ENCODE measurements around the gene CDYL.

CDYL gene

DNA sequence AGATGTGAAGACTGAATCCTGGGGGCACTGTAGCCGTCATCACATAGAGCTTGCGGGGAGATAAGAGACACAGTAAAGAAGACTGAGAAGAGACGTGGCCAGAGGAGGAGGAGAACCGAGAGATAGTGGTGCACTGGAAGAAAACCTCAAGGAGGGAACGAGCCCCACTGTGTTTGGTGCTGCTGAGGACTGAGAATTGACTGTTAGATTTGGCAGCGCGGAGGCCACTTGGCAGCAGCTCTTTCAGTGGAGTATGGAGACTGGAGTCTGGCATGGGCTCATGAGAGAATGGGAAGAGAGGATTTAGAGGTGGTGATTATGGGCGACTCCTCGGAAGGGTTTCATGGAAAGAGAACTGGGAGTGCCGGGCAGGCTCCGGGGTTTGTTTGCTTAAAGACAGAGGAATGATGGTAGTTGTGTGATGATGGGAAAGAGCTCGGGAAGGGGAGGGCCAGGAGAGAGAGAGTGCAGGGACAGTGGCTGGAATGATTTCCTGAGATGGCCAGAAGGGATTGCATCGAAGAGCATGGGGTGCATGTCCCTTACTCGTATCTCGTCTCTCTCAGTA, 18.0 kb downstream of the CDYL start:
- no peak overlapping the region for H3K4me3 ChIP-seq (ENCODE audit: insufficient read depth, low read length, poor library complexity, severe bottlenecking)
- peaks cover 80% of the 10 kb centered on the region for H3K79me2 ChIP-seq (ENCODE audit: insufficient read depth, low read length)
- H3K36me3 ChIP-seq (ENCODE audit: low read length) = no peaks in the 10 kb centered on the region
- no peaks in the 10 kb centered on the region for H3K9me2 ChIP-seq (replicated peaks; ENCODE audit: insufficient read depth, low read length)
- no peaks in the 10 kb centered on the region for H3K9me3 ChIP-seq (ENCODE audit: insufficient read depth, low read length)
- H3F3A ChIP-seq (ENCODE audit: insufficient read depth) = no peaks in the 10 kb centered on the region; the same call in 1 of the 2 replicates
- no peak overlapping the region for H2AFZ ChIP-seq (ENCODE audit: low read depth, low read length, severe bottlenecking)
- H3K4me2 ChIP-seq (ENCODE audit: low read depth, low read length, poor library complexity, severe bottlenecking) = no peak overlapping the region
- peaks cover 90% of the 10 kb centered on the region for H4K20me1 ChIP-seq (ENCODE audit: low read depth, low read length)
- H3K27ac ChIP-seq (ENCODE audit: low read depth, low read length) = no peak overlapping the region
- TF ChIP-seq, protein P1, sequence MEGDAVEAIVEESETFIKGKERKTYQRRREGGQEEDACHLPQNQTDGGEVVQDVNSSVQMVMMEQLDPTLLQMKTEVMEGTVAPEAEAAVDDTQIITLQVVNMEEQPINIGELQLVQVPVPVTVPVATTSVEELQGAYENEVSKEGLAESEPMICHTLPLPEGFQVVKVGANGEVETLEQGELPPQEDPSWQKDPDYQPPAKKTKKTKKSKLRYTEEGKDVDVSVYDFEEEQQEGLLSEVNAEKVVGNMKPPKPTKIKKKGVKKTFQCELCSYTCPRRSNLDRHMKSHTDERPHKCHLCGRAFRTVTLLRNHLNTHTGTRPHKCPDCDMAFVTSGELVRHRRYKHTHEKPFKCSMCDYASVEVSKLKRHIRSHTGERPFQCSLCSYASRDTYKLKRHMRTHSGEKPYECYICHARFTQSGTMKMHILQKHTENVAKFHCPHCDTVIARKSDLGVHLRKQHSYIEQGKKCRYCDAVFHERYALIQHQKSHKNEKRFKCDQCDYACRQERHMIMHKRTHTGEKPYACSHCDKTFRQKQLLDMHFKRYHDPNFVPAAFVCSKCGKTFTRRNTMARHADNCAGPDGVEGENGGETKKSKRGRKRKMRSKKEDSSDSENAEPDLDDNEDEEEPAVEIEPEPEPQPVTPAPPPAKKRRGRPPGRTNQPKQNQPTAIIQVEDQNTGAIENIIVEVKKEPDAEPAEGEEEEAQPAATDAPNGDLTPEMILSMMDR (IDR thresholded peaks at IDR 0.05; ENCODE audit: insufficient read depth, low read length, poor library complexity, severe bottlenecking) = no peak
- no peak for TF ChIP-seq EZH2phosphoT487 (conservative IDR thresholded peaks at IDR 0.05; ENCODE audit: low read length)
- H3K27me3 ChIP-seq (ENCODE audit: low read length) = no peaks in the 10 kb centered on the region
- H3K9ac ChIP-seq (ENCODE audit: low read length) = no peak overlapping the region

DNA sequence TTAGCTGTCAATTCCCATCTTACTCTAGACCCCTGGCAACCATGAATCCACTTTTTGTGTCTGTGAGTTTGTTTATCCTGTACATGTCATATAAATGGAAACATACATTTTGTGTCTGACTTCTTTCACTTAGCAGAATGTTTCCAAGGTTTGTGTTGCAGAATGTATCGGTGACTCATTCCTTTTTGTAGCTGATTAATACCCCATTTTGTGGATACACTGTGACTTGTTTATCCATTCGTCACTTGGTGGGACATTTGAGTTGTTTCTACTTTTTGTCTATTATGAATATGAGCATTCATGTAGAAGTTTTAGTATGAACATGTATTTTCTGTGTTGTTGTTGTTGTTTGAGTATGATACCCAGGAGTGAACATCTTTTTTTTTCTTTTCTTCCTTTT, 21.4 kb downstream of the CDYL start:
- Histone ChIP-seq H3F3A (ENCODE audit: insufficient read depth) (peaks cover 4% of the 10 kb centered on the region; the same call in 1 of the 2 replicates), H3K79me2 (ENCODE audit: insufficient read depth, low read length) (peaks cover 93% of the 10 kb centered on the region), H3K4me2 (ENCODE audit: low read depth, low read length, poor library complexity, severe bottlenecking) (no peak overlapping the region), H3K4me3 (ENCODE audit: insufficient read depth, low read length, poor library complexity, severe bottlenecking) (no peak overlapping the region), H3K9me3 (ENCODE audit: insufficient read depth, low read length) (no peaks in the 10 kb centered on the region), H2AFZ (ENCODE audit: low read depth, low read length, severe bottlenecking) (no peak overlapping the region), H3K27ac (ENCODE audit: low read depth, low read length) (no peak overlapping the region), H4K20me1 (ENCODE audit: low read depth, low read length) (peaks cover 91% of the 10 kb centered on the region), H3K27me3 (ENCODE audit: low read length) (no peaks in the 10 kb centered on the region), H3K9ac (ENCODE audit: low read length) (no peak overlapping the region), H3K36me3 (ENCODE audit: low read length) (0 out of 2 replicates have a peak, but pooled peaks cover 5% of the 10 kb centered on the region), H3K9me2 (replicated peaks; ENCODE audit: insufficient read depth, low read length) (no peaks in the 10 kb centered on the region)
- TF ChIP-seq, protein P1 (IDR thresholded peaks at IDR 0.05; ENCODE audit: insufficient read depth, low read length, poor library complexity, severe bottlenecking) = no peak
- no peak for TF ChIP-seq EZH2phosphoT487 (conservative IDR thresholded peaks at IDR 0.05; ENCODE audit: low read length)

DNA sequence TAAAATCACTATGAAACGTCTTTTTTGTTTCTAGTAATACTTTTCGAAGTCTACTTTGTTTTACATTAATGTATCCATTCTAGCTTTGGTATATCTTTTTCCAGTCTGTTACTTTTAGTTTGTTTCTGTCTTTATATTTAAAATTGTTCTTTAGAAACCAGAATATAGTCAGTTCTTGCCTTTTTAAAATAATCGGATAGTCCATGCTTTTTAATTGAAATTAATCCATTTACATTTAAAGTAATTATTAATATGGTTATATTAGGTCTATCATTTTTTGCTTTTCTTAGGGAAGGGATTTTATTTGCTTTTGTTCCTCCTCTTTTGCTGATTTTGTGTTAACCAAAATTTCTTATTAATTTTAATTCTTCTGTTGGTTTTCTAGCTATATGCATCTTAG, 23.7 kb downstream of the CDYL start:
- peaks cover 82% of the 10 kb centered on the region for H4K20me1 ChIP-seq (ENCODE audit: low read depth, low read length)

More for the DNA sequence above, 23.7 kb downstream of the CDYL start:
- TF ChIP-seq, protein P1 (IDR thresholded peaks at IDR 0.05; ENCODE audit: insufficient read depth, low read length, poor library complexity, severe bottlenecking) = no peak
- no peak for TF ChIP-seq EZH2phosphoT487 (conservative IDR thresholded peaks at IDR 0.05; ENCODE audit: low read length)
- Histone ChIP-seq H3K4me2 (ENCODE audit: low read depth, low read length, poor library complexity, severe bottlenecking) (no peak overlapping the region), H3K79me2 (ENCODE audit: insufficient read depth, low read length) (peaks cover 87% of the 10 kb centered on the region), H3K4me3 (ENCODE audit: insufficient read depth, low read length, poor library complexity, severe bottlenecking) (no peak overlapping the region), H3K27ac (ENCODE audit: low read depth, low read length) (no peak overlapping the region), H3K9me3 (ENCODE audit: insufficient read depth, low read length) (no peaks in the 10 kb centered on the region), H2AFZ (ENCODE audit: low read depth, low read length, severe bottlenecking) (no peak overlapping the region), H3K36me3 (ENCODE audit: low read length) (0 out of 2 replicates have a peak, but pooled peaks cover 5% of the 10 kb centered on the region), H3F3A (ENCODE audit: insufficient read depth) (peaks cover 4% of the 10 kb centered on the region; the same call in 1 of the 2 replicates), H3K9ac (ENCODE audit: low read length) (no peak overlapping the region), H3K27me3 (ENCODE audit: low read length) (no peaks in the 10 kb centered on the region), H3K9me2 (replicated peaks; ENCODE audit: insufficient read depth, low read length) (no peaks in the 10 kb centered on the region)

Data from SU-DHL-6 (cell line).